Astrocyte of the hippocampus (primary cell): ENCODE measurements around the gene OR2T5.
"Not testable (repeated sequence)": the region's sequence is repeated elsewhere in the genome, so short reads cannot be mapped to it uniquely, and the experiment has no call there.

ENCODE experiments used
- DNase-seq: peaks from one replicate; pipeline ENCODE4 v3.0.0; 2011; ENCODE audit warnings: low read depth, low spot score

The OR2T5 gene

GRCh38 chr1:248488289-248488688 is at the start of gene OR2T5:
TSS of gene OR2T5 (plus strand) at chr1:248488589. CDS start at chr1:248488589, 0 bp downstream.
- not testable (repeated sequence) for DNase-seq

DNA sequence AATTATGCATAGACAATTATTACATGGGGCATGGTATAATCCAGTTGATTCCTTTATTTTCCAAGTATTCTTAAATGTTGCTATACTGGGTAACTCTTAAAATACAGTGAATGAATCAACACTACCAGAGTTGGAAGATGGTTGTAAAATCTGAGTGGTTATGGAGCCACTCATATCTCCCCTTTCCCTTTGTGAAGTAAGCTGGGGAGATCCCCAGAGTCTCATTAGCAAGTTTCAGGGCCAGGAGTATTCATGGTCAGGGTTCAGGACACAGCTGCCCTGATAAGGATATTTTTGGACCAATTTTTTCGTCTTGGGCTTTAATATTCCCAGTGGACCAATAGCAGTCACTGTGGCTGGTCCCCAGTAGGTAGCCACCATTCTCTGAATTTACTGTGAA is 49.7 kb upstream of the OR2T5 start:
- not testable (repeated sequence) for DNase-seq

GRCh38 chr1:248439283-248439682 is 49.1 kb upstream of the OR2T5 start:
- not testable (repeated sequence) for DNase-seq

DNA sequence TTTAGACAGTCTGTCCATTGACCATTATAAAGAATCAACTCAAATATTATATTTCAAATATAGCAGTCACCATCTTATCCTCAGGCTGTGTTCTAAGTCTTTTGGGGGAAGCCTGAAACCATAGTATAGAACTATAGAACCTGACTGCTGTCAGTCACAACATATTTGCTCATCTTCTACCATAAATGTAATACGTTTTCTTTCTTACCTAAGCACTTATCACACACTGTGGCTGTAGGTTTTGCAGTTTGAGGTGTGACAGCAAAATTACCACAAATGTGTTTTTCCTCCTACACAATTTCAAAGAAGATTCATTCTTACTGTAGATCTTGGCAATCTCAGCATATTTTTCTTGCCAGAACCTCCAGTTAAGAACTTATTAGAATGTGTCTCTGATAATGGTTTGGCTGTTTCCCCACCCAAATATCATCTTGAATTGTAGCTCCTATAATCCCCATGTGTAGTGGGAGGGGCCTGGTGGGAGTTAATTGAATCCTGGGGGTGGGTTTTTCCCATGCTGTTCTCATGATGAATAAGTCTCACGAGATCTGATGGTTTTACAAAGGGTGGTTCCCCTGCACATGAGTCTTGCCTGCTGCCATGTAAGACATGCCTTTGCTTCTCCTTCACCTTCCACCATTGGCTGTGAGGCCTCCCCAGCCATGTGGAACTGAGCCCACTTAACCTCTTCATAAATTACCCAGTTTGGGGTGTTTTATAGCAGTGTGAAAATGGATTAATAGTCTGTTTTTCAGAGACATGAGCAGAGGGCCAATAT is 45.7 kb upstream of the OR2T5 start:
- not testable (repeated sequence) for DNase-seq

DNA sequence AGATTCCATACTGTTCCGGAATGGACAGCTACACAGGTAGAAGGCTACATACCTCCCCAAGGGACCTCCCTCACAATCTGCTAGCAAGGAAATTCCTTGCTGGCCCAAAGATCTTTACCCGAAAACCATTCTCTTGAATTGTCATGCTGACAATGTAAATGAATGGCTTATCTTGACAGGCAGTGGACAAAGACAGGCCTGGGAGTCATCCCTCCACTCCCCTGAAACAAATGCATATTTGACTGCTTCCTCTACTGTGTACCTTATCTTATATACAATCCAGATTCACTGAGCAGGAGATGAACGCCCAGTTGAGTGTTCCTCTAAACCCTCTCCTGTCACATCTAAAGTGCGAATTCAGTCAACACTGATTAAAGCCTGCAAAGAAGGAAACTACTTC is 43.8 kb upstream of the OR2T5 start:
- DNase-seq = not testable (repeated sequence)

- not testable (repeated sequence) for DNase-seq
Observed at GRCh38 chr1:248445399-248445798, 43.0 kb upstream of the OR2T5 start, which contains the start of gene OR2T2. TSS of gene OR2T2 (plus strand) at chr1:248445637. CDS start at chr1:248452798, 7,161 bp downstream.

- not testable (repeated sequence) for DNase-seq
Observed at GRCh38 chr1:248448409-248449074, 39.8 kb upstream of the OR2T5 start.

- DNase-seq = not testable (repeated sequence)
Observed at GRCh38 chr1:248449821-248450465, 38.4 kb upstream of the OR2T5 start.

DNA sequence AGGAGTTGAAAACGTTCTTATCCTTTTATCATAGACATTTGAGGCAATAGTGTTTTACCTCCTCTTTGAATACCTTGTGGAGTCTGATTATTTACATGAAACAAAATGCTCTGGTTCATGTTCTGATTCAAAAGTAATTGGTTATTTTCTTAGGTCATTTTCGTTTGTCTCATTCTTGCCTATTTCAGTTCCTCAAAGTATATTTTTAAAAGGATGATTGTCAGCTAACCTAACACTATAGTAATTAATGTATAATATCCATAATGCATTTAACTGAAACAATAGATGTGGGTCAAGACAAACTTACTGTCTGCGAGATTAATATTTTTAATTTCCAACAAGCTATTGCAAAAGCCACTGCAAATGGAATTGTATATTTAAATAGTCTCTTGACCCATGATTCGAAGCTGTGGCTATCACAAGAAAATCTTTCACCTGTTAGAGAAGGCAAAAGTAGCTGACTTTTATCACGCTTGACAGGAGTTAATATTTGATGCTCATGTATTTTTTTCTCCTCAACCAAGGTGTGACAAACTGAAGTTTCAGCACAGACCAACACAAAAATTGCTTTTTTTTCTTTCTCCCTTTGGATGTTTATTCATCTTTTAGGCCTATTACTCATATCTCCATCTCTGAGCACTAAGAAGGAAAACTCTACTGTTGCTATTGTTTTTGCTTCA is 37.8 kb upstream of the OR2T5 start:
- DNase-seq = not testable (repeated sequence)

GRCh38 chr1:248453619-248454018 is 34.8 kb upstream of the OR2T5 start:
- not testable (repeated sequence) for DNase-seq

DNA sequence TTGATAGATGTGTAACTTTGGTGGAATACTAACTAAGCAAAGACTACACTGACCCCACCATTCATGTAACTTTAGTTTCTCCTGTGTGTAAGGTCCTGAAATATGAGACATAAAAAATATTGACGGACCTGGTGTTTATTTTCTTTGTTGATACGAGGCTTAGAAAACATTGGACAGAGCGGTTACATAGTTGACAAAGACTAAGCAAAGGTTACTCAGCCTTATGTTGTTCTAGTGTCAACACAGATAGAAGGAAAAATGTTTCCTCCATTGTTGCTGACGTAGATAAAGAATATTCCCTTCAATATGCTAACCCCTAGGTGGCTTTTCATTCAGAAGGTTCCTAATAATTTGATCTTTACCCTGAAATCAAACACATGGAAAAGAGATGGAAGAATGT is 33.3 kb upstream of the OR2T5 start:
- DNase-seq = not testable (repeated sequence)

DNA sequence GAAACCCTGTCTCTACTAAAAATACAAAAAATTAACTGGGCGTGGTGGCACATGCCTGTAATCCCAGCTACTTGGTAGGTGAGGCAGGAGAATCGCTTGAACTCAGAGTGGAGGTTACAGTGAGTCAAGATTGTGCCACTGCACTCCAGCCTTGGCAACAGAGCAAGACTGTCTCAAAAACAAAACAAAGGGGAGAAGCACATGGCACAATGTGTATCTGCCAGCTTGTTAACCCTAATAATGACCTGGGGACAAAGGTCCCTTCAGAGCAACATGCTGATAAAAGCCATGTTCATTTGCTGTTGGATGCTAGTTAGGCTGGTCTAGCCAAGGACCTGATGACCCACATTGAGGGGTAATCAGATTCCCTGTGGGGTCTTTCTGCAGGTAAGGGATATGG is 31.8 kb upstream of the OR2T5 start:
- DNase-seq = not testable (repeated sequence)

DNA sequence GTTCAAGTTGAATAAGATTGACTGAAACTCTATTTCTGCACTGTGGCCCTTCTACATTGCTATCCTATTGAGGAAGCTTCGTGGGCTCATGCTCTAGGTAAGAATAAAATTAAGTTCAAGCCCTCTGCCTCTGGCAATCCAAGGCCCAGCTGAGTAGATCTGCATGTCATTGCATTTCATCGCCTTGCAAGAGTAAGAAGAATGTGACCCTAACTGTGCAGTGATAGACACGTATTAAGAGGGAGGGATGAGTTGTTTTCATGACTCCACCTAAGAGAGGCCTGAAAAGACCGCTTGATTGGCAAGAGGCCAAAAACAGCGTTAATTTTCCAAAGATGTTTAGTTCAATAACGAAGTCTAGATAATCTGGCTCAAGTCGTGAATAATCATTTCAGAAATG is 29.3 kb upstream of the OR2T5 start:
- not testable (repeated sequence) for DNase-seq

DNA sequence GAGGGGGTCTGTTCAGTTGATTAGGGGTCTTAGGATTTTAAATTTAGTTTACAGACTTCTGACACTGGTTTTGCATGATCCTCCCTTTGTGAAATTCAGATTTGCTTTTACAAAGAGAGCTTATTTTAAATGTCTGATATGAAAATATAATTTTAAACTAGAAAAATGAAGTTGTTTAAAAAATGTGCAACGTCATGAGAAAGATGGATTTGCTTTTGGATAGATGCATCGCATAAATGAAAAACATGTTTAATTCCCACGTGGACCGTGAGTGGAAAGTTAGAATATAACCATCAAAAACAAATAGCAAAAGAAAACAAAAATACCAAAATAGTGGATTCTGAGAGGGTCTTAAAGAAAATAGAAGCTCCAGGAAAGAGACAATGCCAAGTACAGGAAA is 17.2 kb upstream of the OR2T5 start:
- no peak for DNase-seq

DNA sequence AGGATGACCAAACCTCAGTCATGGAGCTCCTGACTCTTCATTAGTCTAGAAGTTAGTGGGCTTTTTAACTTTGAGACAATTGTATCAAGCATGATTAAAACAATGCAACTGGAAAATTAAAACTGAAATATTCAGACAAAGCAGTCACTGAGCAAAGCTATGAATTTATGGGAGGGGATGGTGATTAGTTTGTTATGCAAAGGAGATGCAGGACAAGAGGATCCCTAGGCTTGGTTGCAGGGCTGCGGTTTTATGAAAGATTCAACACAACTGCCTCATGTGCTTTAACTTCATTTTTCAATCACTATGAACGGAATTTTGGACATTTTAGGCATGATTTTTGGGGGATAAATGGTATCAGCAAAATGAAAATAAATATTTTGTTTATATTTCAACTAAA is 16.3 kb upstream of the OR2T5 start:
- not testable (repeated sequence) for DNase-seq

- not testable (repeated sequence) for DNase-seq
Observed at GRCh38 chr1:248473051-248473450, 15.3 kb upstream of the OR2T5 start, which contains the start of gene OR2T3. TSS of gene OR2T3 (plus strand) at chr1:248473351. CDS start at chr1:248473351, 0 bp downstream.

DNA sequence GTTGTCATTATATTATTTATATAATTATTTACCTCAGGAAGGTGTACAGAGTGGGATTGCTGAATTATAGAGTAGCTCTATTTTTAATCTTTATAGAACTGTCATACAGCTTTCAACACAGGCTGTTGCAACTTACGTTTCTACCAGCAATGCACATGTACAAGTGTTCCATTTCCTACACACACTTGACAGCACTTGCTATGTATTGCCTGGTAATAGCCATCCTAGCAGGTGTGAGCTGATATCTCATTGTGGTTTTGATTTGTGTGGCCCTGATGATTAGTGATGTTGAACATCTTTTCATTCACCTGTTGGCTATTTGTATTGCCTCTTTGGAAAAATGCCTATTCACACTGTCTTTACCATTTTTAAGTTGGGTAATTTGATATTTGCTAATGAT is 12.7 kb upstream of the OR2T5 start:
- not testable (repeated sequence) for DNase-seq

GRCh38 chr1:248481686-248482579 is 6.5 kb upstream of the OR2T5 start:
- DNase-seq = not testable (repeated sequence)

DNA sequence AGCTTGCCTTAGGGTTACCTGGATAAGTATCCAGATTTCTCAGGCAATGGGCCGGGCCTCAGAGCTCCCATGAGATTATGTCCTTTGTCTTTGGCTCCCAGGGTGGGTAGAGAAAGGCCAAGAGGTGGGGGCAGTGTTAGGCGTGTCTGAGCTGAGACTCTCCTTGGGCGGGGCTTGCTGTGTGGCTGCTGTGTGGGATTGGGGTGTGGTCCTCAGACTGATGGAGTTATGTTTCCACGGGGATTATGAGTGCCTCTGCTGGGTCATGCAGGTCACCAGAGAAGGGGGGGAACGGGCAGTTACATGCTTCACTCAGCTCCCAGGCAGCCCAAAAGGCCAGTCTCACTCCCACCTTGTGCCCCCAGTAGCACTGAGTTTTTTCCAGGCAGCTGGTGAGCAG is 8.3 kb downstream of the OR2T5 start:
- DNase-seq = not testable (repeated sequence)

- DNase-seq = not testable (repeated sequence)
Observed at GRCh38 chr1:248500305-248501035, 12.1 kb downstream of the OR2T5 start.
